HAP-1 (cell line): ENCODE data around the gene ZNF268.

Source experiments
- DNase-seq, 2 experiments: peaks; one replicate each; pipeline ENCODE4 v3.0.0-alpha.2; 2016 to 2020; ENCODE audit warnings: low spot score in 2 of 2
- H3K27me3 ChIP-seq: fragments of 250-450 bp; sonication (Bioruptor Pico); 2 replicates; pipeline ENCODE4 v1.5.1; 2020; ENCODE audit warnings: low read depth, mild to moderate bottlenecking, moderate library complexity
- H3K36me3 ChIP-seq: fragments of 250-450 bp; sonication (Bioruptor Pico); replicated peaks from 2 replicates; pipeline ENCODE4 v1.5.1; 2020; ENCODE audit warnings: mild to moderate bottlenecking
- H3K4me1 ChIP-seq: fragments of 250-450 bp; sonication (Bioruptor Pico); 2 replicates; pipeline ENCODE4 v1.5.1; 2020; ENCODE audit warnings: mild to moderate bottlenecking
- H3K4me3 ChIP-seq: fragments of 250-450 bp; sonication (Bioruptor Pico); 2 replicates; pipeline ENCODE4 v1.5.1; 2020; ENCODE audit warnings: mild to moderate bottlenecking, moderate library complexity
- H3K9me3 ChIP-seq: fragments of 250-450 bp; sonication (Bioruptor Pico); 2 replicates; pipeline ENCODE4 v1.5.1; 2020; ENCODE audit warnings: mild to moderate bottlenecking, moderate library complexity
- in situ Hi-C: fragments of 300-500 bp; cut with MboI; formaldehyde crosslinking; loops from 3 replicates; pipeline ENCODE4 v1.14.3; 2020; ENCODE audit warnings: low sequenced_read_pairs, inconsistent platforms, mixed read lengths

Gene ZNF268

GRCh38 chr12:133181238-133181959 lies at the start of gene ZNF268:
ZNF268 (plus strand) TSS chr12:133181495; CDS start chr12:133181998, 503 bp downstream.
- H3K4me3 ChIP-seq = peak within 1 kb of the TSS; percentile 80
- H3K36me3 ChIP-seq = peaks cover 27% of the 10 kb centered on the region; the same call in 1 of the 2 replicates
- in situ Hi-C loops = no loop called here
- no peaks in the 10 kb centered on the region for H3K4me1 ChIP-seq
- peaks cover 16% of the 10 kb centered on the region for H3K9me3 ChIP-seq
- H3K27me3 ChIP-seq = no peaks in the 10 kb centered on the region
- DNase-seq = peak; percentile 88 to 96

GRCh38 chr12:133135747-133136146 lies 45.5 kb upstream of the ZNF268 start:
- in situ Hi-C loops = no loop called here
- peaks cover 4% of the 10 kb centered on the region; the same call in 1 of the 2 replicates for H3K9me3 ChIP-seq
- no peak for DNase-seq
- peaks cover 2% of the 10 kb centered on the region; the same call in 1 of the 2 replicates for H3K4me1 ChIP-seq
- H3K4me3 ChIP-seq = no peak overlapping the region
- no peaks in the 10 kb centered on the region for H3K27me3 ChIP-seq
- peaks cover 11% of the 10 kb centered on the region for H3K36me3 ChIP-seq

DNA sequence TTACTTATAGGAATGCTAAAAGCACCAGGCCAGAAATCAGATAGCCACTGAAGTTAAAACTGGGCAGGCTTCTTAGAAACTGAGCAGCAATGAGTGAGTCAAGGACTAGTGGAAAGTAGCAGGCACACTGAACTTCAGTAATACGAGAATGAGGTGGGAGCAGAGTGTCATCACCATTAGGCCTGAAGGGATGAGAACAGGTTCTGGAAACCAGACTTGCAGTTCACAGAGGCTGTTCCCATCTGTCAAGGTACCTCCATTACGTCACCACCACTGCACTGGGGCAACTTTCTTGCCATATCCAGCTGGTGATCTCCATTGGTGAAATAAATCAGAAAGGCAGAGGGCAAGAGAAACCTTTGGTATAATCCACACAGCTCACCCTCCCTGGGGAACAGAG lies 35.3 kb upstream of the ZNF268 start:
- H3K9me3 ChIP-seq = peaks cover 6% of the 10 kb centered on the region
- no peak overlapping the region for H3K4me3 ChIP-seq
- H3K4me1 ChIP-seq = no peaks in the 10 kb centered on the region
- in situ Hi-C loops = no loop called here
- DNase-seq = no peak
- H3K27me3 ChIP-seq = no peaks in the 10 kb centered on the region
- H3K36me3 ChIP-seq = peaks cover 6% of the 10 kb centered on the region

DNA sequence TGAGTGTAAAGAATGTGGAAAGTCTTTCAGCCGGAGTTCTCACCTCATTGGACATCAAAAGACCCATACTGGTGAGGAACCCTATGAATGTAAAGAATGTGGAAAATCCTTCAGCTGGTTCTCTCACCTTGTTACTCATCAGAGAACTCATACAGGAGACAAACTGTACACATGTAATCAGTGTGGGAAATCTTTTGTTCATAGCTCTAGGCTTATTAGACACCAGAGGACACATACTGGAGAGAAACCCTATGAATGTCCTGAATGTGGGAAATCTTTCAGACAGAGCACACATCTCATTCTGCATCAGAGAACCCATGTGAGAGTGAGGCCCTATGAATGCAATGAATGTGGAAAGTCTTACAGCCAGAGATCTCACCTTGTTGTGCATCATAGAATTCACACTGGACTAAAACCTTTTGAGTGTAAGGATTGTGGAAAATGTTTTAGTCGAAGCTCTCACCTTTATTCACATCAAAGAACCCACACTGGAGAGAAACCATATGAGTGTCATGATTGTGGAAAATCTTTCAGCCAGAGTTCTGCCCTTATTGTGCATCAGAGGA lies 25.1 kb upstream of the ZNF268 start:
- Histone ChIP-seq H3K27me3 (no peaks in the 10 kb centered on the region), H3K4me3 (no peak overlapping the region), H3K36me3 (peaks cover 48% of the 10 kb centered on the region), H3K9me3 (peaks cover 22% of the 10 kb centered on the region), H3K4me1 (no peaks in the 10 kb centered on the region)
- no peak for DNase-seq
- in situ Hi-C loops = no loop called here

GRCh38 chr12:133165776-133166175 lies 15.5 kb upstream of the ZNF268 start:
- DNase-seq = no peak
- no peaks in the 10 kb centered on the region for H3K36me3 ChIP-seq
- H3K27me3 ChIP-seq = no peaks in the 10 kb centered on the region
- in situ Hi-C loops = no loop called here
- H3K4me1 ChIP-seq = no peaks in the 10 kb centered on the region
- peaks cover 2% of the 10 kb centered on the region for H3K9me3 ChIP-seq
- H3K4me3 ChIP-seq = no peak overlapping the region

DNA sequence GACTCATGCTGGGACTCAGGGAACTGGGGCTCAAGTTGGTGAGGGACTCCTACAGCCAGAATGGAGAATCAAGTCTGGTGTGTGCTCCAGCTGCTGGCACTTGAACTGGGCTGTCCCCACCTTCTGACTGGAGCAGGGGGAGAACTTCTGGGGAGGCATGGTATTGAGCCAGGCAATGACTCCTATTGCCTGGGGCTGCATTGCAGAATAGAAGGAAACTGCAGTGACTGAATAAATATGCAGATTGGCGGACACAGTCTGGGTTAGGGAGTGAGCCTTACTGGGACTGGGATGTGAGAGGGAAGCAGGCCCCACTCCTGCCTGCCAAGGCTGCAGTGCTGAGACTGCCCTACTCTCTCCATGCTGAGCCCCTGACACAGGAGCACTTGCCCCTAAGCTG lies 8.8 kb upstream of the ZNF268 start:
- in situ Hi-C loops = no loop called here
- Histone ChIP-seq H3K27me3 (no peaks in the 10 kb centered on the region), H3K4me1 (no peaks in the 10 kb centered on the region), H3K9me3 (peaks cover 2% of the 10 kb centered on the region; the same call in 1 of the 2 replicates), H3K36me3 (no peaks in the 10 kb centered on the region), H3K4me3 (no peak overlapping the region)
- DNase-seq = no peak

DNA sequence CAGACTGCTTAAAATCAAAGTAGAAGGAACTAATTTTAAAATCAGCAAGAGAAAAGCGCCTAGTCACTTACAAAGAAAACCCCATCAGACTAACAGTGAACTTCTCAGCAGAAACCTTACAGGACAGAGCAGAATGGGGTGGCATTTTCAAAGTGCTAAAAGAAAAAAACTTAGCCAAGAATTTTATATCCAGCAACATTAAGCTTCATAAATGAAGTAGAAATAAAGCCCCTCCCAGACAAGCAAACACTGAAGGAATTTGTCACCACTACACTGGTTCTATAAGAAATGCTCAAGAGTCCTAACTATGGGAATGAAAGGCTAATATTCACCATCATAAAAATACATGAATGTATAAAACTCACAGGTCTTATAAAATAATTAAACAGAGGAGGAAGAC lies 6.4 kb upstream of the ZNF268 start:
- no peaks in the 10 kb centered on the region for H3K36me3 ChIP-seq
- no peaks in the 10 kb centered on the region for H3K27me3 ChIP-seq
- H3K4me1 ChIP-seq = no peaks in the 10 kb centered on the region
- DNase-seq = no peak
- H3K9me3 ChIP-seq = peaks cover 2% of the 10 kb centered on the region; the same call in 1 of the 2 replicates
- no peak overlapping the region for H3K4me3 ChIP-seq
- in situ Hi-C loops = no loop called here

DNA sequence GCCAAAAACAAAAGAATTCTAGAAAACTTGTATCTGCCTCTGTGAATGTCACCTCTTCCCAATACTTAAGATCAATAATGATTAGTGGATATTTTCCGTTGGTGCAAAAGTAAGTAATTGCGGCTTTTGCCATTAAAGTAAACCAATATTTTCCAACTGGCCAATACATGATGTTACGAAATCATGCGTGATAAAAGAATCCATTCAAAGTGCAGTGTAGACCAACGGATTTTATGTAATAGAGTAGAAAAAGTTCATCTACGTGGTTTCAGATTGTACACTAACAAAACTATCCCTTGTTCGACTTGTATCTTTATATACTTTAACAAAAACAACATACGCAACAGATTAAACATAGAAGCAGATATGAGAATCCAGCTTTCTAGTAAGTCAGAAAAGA lies 626 bp upstream of the ZNF268 start:
- Histone ChIP-seq H3K4me1 (no peaks in the 10 kb centered on the region), H3K27me3 (no peaks in the 10 kb centered on the region), H3K9me3 (peaks cover 16% of the 10 kb centered on the region), H3K36me3 (peaks cover 22% of the 10 kb centered on the region; the same call in 1 of the 2 replicates), H3K4me3 (no peak overlapping the region)
- in situ Hi-C loops = no loop called here
- no peak for DNase-seq

GRCh38 chr12:133190176-133190575 lies 8.9 kb downstream of the ZNF268 start:
- H3K27me3 ChIP-seq = no peaks in the 10 kb centered on the region
- no peak for DNase-seq
- H3K4me3 ChIP-seq = no peak overlapping the region
- peaks cover 8% of the 10 kb centered on the region; the same call in 1 of the 2 replicates for H3K9me3 ChIP-seq
- no peaks in the 10 kb centered on the region for H3K4me1 ChIP-seq
- in situ Hi-C loops = no loop called here
- H3K36me3 ChIP-seq = peaks cover 86% of the 10 kb centered on the region

- peaks cover 69% of the 10 kb centered on the region for H3K36me3 ChIP-seq
Measured at GRCh38 chr12:133192847-133193246, 11.6 kb downstream of the ZNF268 start.

GRCh38 chr12:133201888-133202287 lies 20.6 kb downstream of the ZNF268 start:
- H3K9me3 ChIP-seq = peaks cover 63% of the 10 kb centered on the region
- no peaks in the 10 kb centered on the region for H3K27me3 ChIP-seq
- H3K4me1 ChIP-seq = no peaks in the 10 kb centered on the region
- no peak overlapping the region for H3K4me3 ChIP-seq
- no peak for DNase-seq
- H3K36me3 ChIP-seq = peaks cover 30% of the 10 kb centered on the region
- in situ Hi-C loops = no loop called here

More at GRCh38 chr12:133192847-133193246, 11.6 kb downstream of the ZNF268 start:
- H3K4me3 ChIP-seq = no peak overlapping the region
- in situ Hi-C loops = no loop called here
- peaks cover 8% of the 10 kb centered on the region; the same call in 1 of the 2 replicates for H3K9me3 ChIP-seq
- H3K27me3 ChIP-seq = no peaks in the 10 kb centered on the region
- DNase-seq = no peak
- H3K4me1 ChIP-seq = no peaks in the 10 kb centered on the region

DNA sequence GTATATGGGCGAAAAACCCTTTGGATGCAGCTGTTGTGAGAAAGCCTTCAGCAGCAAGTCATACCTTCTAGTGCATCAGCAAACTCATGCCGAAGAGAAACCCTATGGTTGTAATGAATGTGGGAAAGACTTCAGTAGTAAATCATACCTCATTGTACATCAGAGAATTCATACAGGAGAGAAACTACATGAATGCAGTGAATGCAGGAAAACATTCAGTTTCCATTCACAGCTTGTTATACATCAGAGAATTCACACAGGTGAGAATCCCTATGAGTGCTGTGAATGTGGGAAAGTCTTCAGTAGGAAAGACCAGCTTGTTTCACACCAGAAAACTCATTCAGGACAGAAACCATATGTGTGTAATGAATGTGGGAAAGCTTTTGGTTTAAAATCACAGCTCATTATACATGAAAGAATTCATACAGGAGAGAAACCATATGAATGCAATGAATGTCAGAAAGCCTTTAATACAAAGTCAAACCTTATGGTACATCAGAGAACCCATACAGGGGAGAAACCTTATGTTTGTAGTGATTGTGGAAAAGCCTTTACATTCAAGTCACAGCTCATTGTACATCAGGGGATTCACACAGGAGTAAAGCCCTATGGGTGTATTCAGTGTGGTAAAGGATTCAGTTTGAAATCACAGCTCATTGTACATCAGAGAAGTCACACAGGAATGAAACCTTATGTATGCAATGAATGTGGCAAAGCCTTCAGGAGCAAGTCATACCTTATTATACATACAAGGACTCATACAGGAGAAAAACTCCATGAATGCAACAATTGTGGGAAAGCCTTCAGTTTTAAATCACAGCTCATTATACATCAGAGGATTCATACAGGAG lies 21.4 kb downstream of the ZNF268 start:
- no peak for DNase-seq
- Histone ChIP-seq H3K27me3 (no peaks in the 10 kb centered on the region), H3K36me3 (peaks cover 30% of the 10 kb centered on the region), H3K4me3 (no peak overlapping the region), H3K9me3 (peaks cover 69% of the 10 kb centered on the region), H3K4me1 (no peaks in the 10 kb centered on the region)
- in situ Hi-C loops = no loop called here

GRCh38 chr12:133203344-133204263 lies 22.3 kb downstream of the ZNF268 start:
- in situ Hi-C loops = no loop called here
- H3K36me3 ChIP-seq = peaks cover 30% of the 10 kb centered on the region
- DNase-seq = no peak
- H3K4me3 ChIP-seq = no peak overlapping the region
- no peaks in the 10 kb centered on the region for H3K4me1 ChIP-seq
- no peaks in the 10 kb centered on the region for H3K27me3 ChIP-seq
- peaks cover 71% of the 10 kb centered on the region for H3K9me3 ChIP-seq
